Measurements from ENCODE around the gene UBE2U. TPM values are rescaled to one million over a fixed set of nuclear protein-coding genes. Genes with fewer than 3 reads are reported as not detected.

The UBE2U gene
- total and polyA plus RNA-seq, 2 experiments from 2014 or later: not detected

GRCh38 chr1:64179588-64179987 is 23.8 kb upstream of the UBE2U start:
- Mint-ChIP-seq H3K36me3 (ENCODE audit: low read depth) (peaks cover 35% of the 10 kb centered on the region), H3K9me3 (no peaks in the 10 kb centered on the region), H3K4me3 (no peak overlapping the region), H3K27ac (no peak overlapping the region), H3K27me3 (ENCODE audit: insufficient read depth, low read depth, poor library complexity) (peaks cover 12% of the 10 kb centered on the region), H3K4me1 (peaks cover 22% of the 10 kb centered on the region)
- no peak for ATAC-seq
- Histone ChIP-seq H3F3A (replicated peaks; ENCODE audit: low read depth) (0 out of 2 replicates have a peak, but pooled peaks cover 4% of the 10 kb centered on the region), H3K9me2 (ENCODE audit: insufficient read depth) (no peaks in the 10 kb centered on the region; the same call in 1 of the 2 replicates), H4K20me1 (replicated peaks; ENCODE audit: insufficient read depth) (no peaks in the 10 kb centered on the region), H3K27ac (ENCODE audit: low read depth) (no peak overlapping the region), H3K79me2 (replicated peaks; ENCODE audit: insufficient read depth) (no peaks in the 10 kb centered on the region), H3K36me3 (ENCODE audit: insufficient read depth) (no peaks in the 10 kb centered on the region), H2AFZ (no peak overlapping the region), H3K4me3 (no peak overlapping the region), H3K27me3 (ENCODE audit: insufficient read depth) (no peaks in the 10 kb centered on the region), H3K4me1 (ENCODE audit: insufficient read depth) (peaks cover 4% of the 10 kb centered on the region), H3K4me2 (no peak overlapping the region)
- DNase-seq (ENCODE audit: low spot score): no peak
- TF ChIP-seq POLR2AphosphoS5 (IDR thresholded peaks at IDR 0.05; ENCODE audit: low read depth) (no peak), EZH2 (IDR thresholded peaks at IDR 0.05; ENCODE audit: low read depth, unreplicated experiment) (no peak), NANOG (IDR thresholded peaks at IDR 0.05; ENCODE audit: borderline replicate concordance) (no peak), EZH2phosphoT487 (IDR thresholded peaks at IDR 0.05; ENCODE audit: unreplicated experiment) (no peak), JUNB (IDR thresholded peaks at IDR 0.05; ENCODE audit: unreplicated experiment) (no peak), ZNF462 (CRISPR knock-in tag; IDR thresholded peaks at IDR 0.05) (no peak), CTCF (conservative IDR thresholded peaks at IDR 0.05; ENCODE audit: low read depth in 2 of 2) (no peak), ETS1 (IDR thresholded peaks at IDR 0.05) (no peak), STAT1 (IDR thresholded peaks at IDR 0.05; ENCODE audit: unreplicated experiment) (no peak), ZNF114 (CRISPR knock-in tag; IDR thresholded peaks at IDR 0.05) (no peak), REST (IDR thresholded peaks at IDR 0.05; ENCODE audit: unreplicated experiment) (no peak), ZNF331 (CRISPR knock-in tag; IDR thresholded peaks at IDR 0.05; ENCODE audit: low read depth) (no peak), CREB1 (CRISPR knock-in tag; IDR thresholded peaks at IDR 0.05; ENCODE audit: low read depth) (no peak)

Data from GM23338 (cell line).